Measurements from ENCODE around the gene DAP. TPM values are rescaled to one million over a fixed set of nuclear protein-coding genes. Genes with fewer than 3 reads are reported as not detected.
A peak's percentile ranks its signal among the peaks of the same experiment; 100 is the strongest.

DAP gene
- total and polyA plus RNA-seq, 4 donors: 49.9 to 131 (median 70.3) TPM

GRCh38 chr5:10745133-10745532 lies 15.9 kb downstream of the DAP start:
- no peak for TF ChIP-seq CTCF (IDR thresholded peaks at IDR 0.05; ENCODE audit: control extremely low read depth, extremely low read depth)
- H3K27me3 ChIP-seq (ENCODE audit: control insufficient read depth in 3 of 3, insufficient read depth in 3 of 3, low read length in 2 of 3): no peaks in the 10 kb centered on the region
- no peak for DNase-seq
- H3K9me3 ChIP-seq (ENCODE audit: control insufficient read depth in 4 of 4, insufficient read depth in 3 of 4, low read length in 3 of 4): peaks cover 0 to 2% (median 0%) of the 10 kb centered on the region in 4 donors
- H3K36me3 ChIP-seq (ENCODE audit: control insufficient read depth in 4 of 4, insufficient read depth in 4 of 4, low read length in 4 of 4): peaks cover 7 to 49% (median 32%) of the 10 kb centered on the region in 4 donors
- peaks cover 0 to 5% (median 0%) of the 10 kb centered on the region in 5 donors for H3K4me1 ChIP-seq (ENCODE audit: control insufficient read depth in 5 of 5, insufficient read depth in 5 of 5, low read length in 5 of 5)
- no peak overlapping the region for H3K9ac ChIP-seq (ENCODE audit: insufficient read depth in 1 of 2, low read length in 2 of 2)
- H3K27ac ChIP-seq (ENCODE audit: low read depth in 1 of 2, low read length in 1 of 2): peak overlapping the region in 1 of 2 donors; percentile 3
- WGBS, 2 donors: 79 to 89% methylated on average over 5 of the region's 5 CpGs
- no peak for ATAC-seq (ENCODE audit: insufficient read depth, low FRiP score)
- H3K4me3 ChIP-seq: no peak overlapping the region

GRCh38 chr5:10744681-10745080 lies 16.4 kb downstream of the DAP start:
- H3K4me1 ChIP-seq (ENCODE audit: control insufficient read depth in 5 of 5, insufficient read depth in 5 of 5, low read length in 5 of 5): peaks cover 0 to 5% (median 0%) of the 10 kb centered on the region in 5 donors
- H3K9me3 ChIP-seq (ENCODE audit: control insufficient read depth in 4 of 4, insufficient read depth in 3 of 4, low read length in 3 of 4): peaks cover 0 to 2% (median 0%) of the 10 kb centered on the region in 4 donors
- no peak overlapping the region for H3K9ac ChIP-seq (ENCODE audit: insufficient read depth in 1 of 2, low read length in 2 of 2)
- ATAC-seq (ENCODE audit: insufficient read depth, low FRiP score) (no peak), DNase-seq (no peak)
- 88 to 94% methylated on average over 8 of the region's 8 CpGs for WGBS, 2 donors
- peak overlapping the region in 1 of 2 donors; percentile 3 for H3K27ac ChIP-seq (ENCODE audit: low read depth in 1 of 2, low read length in 1 of 2)
- peaks cover 7 to 47% (median 31%) of the 10 kb centered on the region in 4 donors for H3K36me3 ChIP-seq (ENCODE audit: control insufficient read depth in 4 of 4, insufficient read depth in 4 of 4, low read length in 4 of 4)
- no peaks in the 10 kb centered on the region for H3K27me3 ChIP-seq (ENCODE audit: control insufficient read depth in 3 of 3, insufficient read depth in 3 of 3, low read length in 2 of 3)
- no peak overlapping the region for H3K4me3 ChIP-seq
- TF ChIP-seq CTCF (IDR thresholded peaks at IDR 0.05; ENCODE audit: control extremely low read depth, extremely low read depth): no peak

- no peak for DNase-seq
- no peaks in the 10 kb centered on the region for H3K27me3 ChIP-seq (ENCODE audit: control insufficient read depth in 3 of 3, insufficient read depth in 3 of 3, low read length in 2 of 3)
- H3K36me3 ChIP-seq (ENCODE audit: control insufficient read depth in 4 of 4, insufficient read depth in 4 of 4, low read length in 4 of 4): peaks cover 7 to 44% (median 31%) of the 10 kb centered on the region in 4 donors
- peaks cover 0 to 2% (median 0%) of the 10 kb centered on the region in 4 donors for H3K9me3 ChIP-seq (ENCODE audit: control insufficient read depth in 4 of 4, insufficient read depth in 3 of 4, low read length in 3 of 4)
- no peak for ATAC-seq (ENCODE audit: insufficient read depth, low FRiP score)
- H3K27ac ChIP-seq (ENCODE audit: low read depth in 1 of 2, low read length in 1 of 2): no peak overlapping the region
- H3K4me1 ChIP-seq (ENCODE audit: control insufficient read depth in 5 of 5, insufficient read depth in 5 of 5, low read length in 5 of 5): peaks cover 0 to 5% (median 0%) of the 10 kb centered on the region in 5 donors
- H3K4me3 ChIP-seq: no peak overlapping the region
- no peak for TF ChIP-seq CTCF (IDR thresholded peaks at IDR 0.05; ENCODE audit: control extremely low read depth, extremely low read depth)
- H3K9ac ChIP-seq (ENCODE audit: insufficient read depth in 1 of 2, low read length in 2 of 2): no peak overlapping the region
Observed at GRCh38 chr5:10743951-10744350, 17.1 kb downstream of the DAP start.

- H3K4me1 ChIP-seq (ENCODE audit: control insufficient read depth in 5 of 5, insufficient read depth in 5 of 5, low read length in 5 of 5): peaks cover 0 to 8% (median 0%) of the 10 kb centered on the region in 5 donors
- peaks cover 0 to 2% (median 0%) of the 10 kb centered on the region in 4 donors for H3K9me3 ChIP-seq (ENCODE audit: control insufficient read depth in 4 of 4, insufficient read depth in 3 of 4, low read length in 3 of 4)
- WGBS, 2 donors: 48 to 72% methylated on average over 5 of the region's 5 CpGs
- peaks cover 7 to 40% (median 31%) of the 10 kb centered on the region in 4 donors for H3K36me3 ChIP-seq (ENCODE audit: control insufficient read depth in 4 of 4, insufficient read depth in 4 of 4, low read length in 4 of 4)
- no peak overlapping the region for H3K9ac ChIP-seq (ENCODE audit: insufficient read depth in 1 of 2, low read length in 2 of 2)
- no peak for ATAC-seq (ENCODE audit: insufficient read depth, low FRiP score)
- DNase-seq: no peak
- no peaks in the 10 kb centered on the region for H3K27me3 ChIP-seq (ENCODE audit: control insufficient read depth in 3 of 3, insufficient read depth in 3 of 3, low read length in 2 of 3)
- TF ChIP-seq CTCF (IDR thresholded peaks at IDR 0.05; ENCODE audit: control extremely low read depth, extremely low read depth): no peak
- no peak overlapping the region for H3K27ac ChIP-seq (ENCODE audit: low read depth in 1 of 2, low read length in 1 of 2)
- H3K4me3 ChIP-seq: no peak overlapping the region
Observed at GRCh38 chr5:10743526-10743925, 17.5 kb downstream of the DAP start.
